ENCODE data around the gene PCNT. TPM values are rescaled to one million over a fixed set of nuclear protein-coding genes. Genes with fewer than 3 reads are reported as not detected.

Gene PCNT
- total RNA-seq, 6 donors from 2014 or later: 24.9 to 130 (median 44.4) TPM

- Histone ChIP-seq H3K27me3 (no peaks in the 10 kb centered on the region), H3K9me3 (no peaks in the 10 kb centered on the region), H3K27ac (no peak overlapping the region), H3K4me3 (no peak overlapping the region), H3K36me3 (no peaks in the 10 kb centered on the region), H3K4me1 (peaks cover 7 to 39% (median 26%) of the 10 kb centered on the region in 4 donors)
- WGBS, 2 donors: 63 to 65% methylated on average over 4 of the region's 4 CpGs
- DNase-seq (no peak), ATAC-seq (ENCODE audit: low FRiP score in 2 of 2) (no peak)
- TF ChIP-seq POLR2A (IDR thresholded peaks at IDR 0.05): no peak
- TF ChIP-seq CTCF (IDR thresholded peaks at IDR 0.05): no peak
- no peak for TF ChIP-seq EP300 (IDR thresholded peaks at IDR 0.05)
Measured at GRCh38 chr21:46454634-46455390, 130.9 kb downstream of the PCNT start.

GRCh38 chr21:46455575-46456385, 131.8 kb downstream of the PCNT start:
- H3K27me3 ChIP-seq: no peaks in the 10 kb centered on the region
- no peaks in the 10 kb centered on the region for H3K36me3 ChIP-seq
- ATAC-seq (ENCODE audit: low FRiP score in 2 of 2) (no peak), DNase-seq (no peak)
- WGBS, 2 donors: 60 to 65% methylated on average over 10 of the region's 10 CpGs
- TF ChIP-seq EP300 (IDR thresholded peaks at IDR 0.05) (no peak), CTCF (IDR thresholded peaks at IDR 0.05) (no peak), POLR2AphosphoS5 (IDR thresholded peaks at IDR 0.05) (no peak), POLR2A (IDR thresholded peaks at IDR 0.05) (no peak)
- no peaks in the 10 kb centered on the region for H3K9me3 ChIP-seq
- peak overlapping the region in 1 of 4 donors; percentile 6 for H3K27ac ChIP-seq
- H3K4me1 ChIP-seq: peaks cover 17 to 49% (median 31%) of the 10 kb centered on the region in 4 donors
- no peak overlapping the region for H3K4me3 ChIP-seq

GRCh38 chr21:46456750-46457149, 132.8 kb downstream of the PCNT start:
- TF ChIP-seq EP300 (IDR thresholded peaks at IDR 0.05) (no peak), CTCF (IDR thresholded peaks at IDR 0.05) (no peak), POLR2A (IDR thresholded peaks at IDR 0.05) (no peak), POLR2AphosphoS5 (IDR thresholded peaks at IDR 0.05) (no peak)
- H3K9me3 ChIP-seq: no peaks in the 10 kb centered on the region
- peaks cover 17 to 51% (median 31%) of the 10 kb centered on the region in 4 donors for H3K4me1 ChIP-seq
- no peaks in the 10 kb centered on the region for H3K36me3 ChIP-seq
- no peak for DNase-seq
- no peaks in the 10 kb centered on the region for H3K27me3 ChIP-seq
- no peak for ATAC-seq (ENCODE audit: low FRiP score in 2 of 2)
- no peak overlapping the region for H3K4me3 ChIP-seq
- H3K27ac ChIP-seq: no peak overlapping the region
- WGBS, 2 donors: 92 to 95% methylated on average over 4 of the region's 4 CpGs

- DNase-seq: peak in 1 of 2 donors; percentile 44
- no peaks in the 10 kb centered on the region for H3K9me3 ChIP-seq
Measured at GRCh38 chr21:46457801-46458314, 133.9 kb downstream of the PCNT start.

More at GRCh38 chr21:46457801-46458314, 133.9 kb downstream of the PCNT start:
- no peaks in the 10 kb centered on the region for H3K27me3 ChIP-seq
- H3K4me1 ChIP-seq: peaks cover 17 to 51% (median 31%) of the 10 kb centered on the region in 4 donors
- no peak for TF ChIP-seq POLR2AphosphoS5 (IDR thresholded peaks at IDR 0.05)
- TF ChIP-seq POLR2A (IDR thresholded peaks at IDR 0.05): no peak
- TF ChIP-seq EP300 (IDR thresholded peaks at IDR 0.05): no peak
- no peak for TF ChIP-seq CTCF (IDR thresholded peaks at IDR 0.05)
- peak overlapping the region; percentile 78 to 95 (median 80) for H3K4me3 ChIP-seq
- peak; percentile 10 to 49 for ATAC-seq (ENCODE audit: low FRiP score in 2 of 2)
- WGBS, 2 donors: 1% methylated on average over 11 to 30 of the region's 30 CpGs
- peaks cover 0 to 2% (median 0%) of the 10 kb centered on the region in 4 donors for H3K36me3 ChIP-seq
- peak overlapping the region; percentile 87 to 92 (median 90) for H3K27ac ChIP-seq
